HUES48 (cell line): ENCODE data around the gene HEXIM1.
A peak's percentile ranks its signal among the peaks of the same experiment; 100 is the strongest.

Experiments
- H3K27ac ChIP-seq: one replicate; pipeline ENCODE4 v1.7.0; 2013; ENCODE audit warnings: low read depth, low read length, inconsistent platforms
- H3K27me3 ChIP-seq: 2 replicates; pipeline ENCODE4 v1.6.1; 2013; ENCODE audit warnings: mild to moderate bottlenecking, low read length; ENCODE audit not compliant: control insufficient read depth, insufficient read depth
- H3K36me3 ChIP-seq: 2 replicates; pipeline ENCODE4 v1.6.1; 2013; ENCODE audit warnings: low read length; ENCODE audit not compliant: control insufficient read depth, insufficient read depth
- H3K4me1 ChIP-seq: 2 replicates; pipeline ENCODE4 v1.6.1; 2013; ENCODE audit warnings: mild to moderate bottlenecking, low read length; ENCODE audit not compliant: control insufficient read depth, insufficient read depth
- H3K4me3 ChIP-seq: 2 replicates; pipeline ENCODE4 v1.5.1; 2013; ENCODE audit warnings: mild to moderate bottlenecking, low read depth, low read length
- H3K9ac ChIP-seq: 2 replicates; pipeline ENCODE4 v1.6.1; 2013; ENCODE audit warnings: mild to moderate bottlenecking, low read depth, low read length, moderate library complexity
- H3K9me3 ChIP-seq: 2 replicates; pipeline ENCODE4 v1.6.1; 2013; ENCODE audit warnings: low read length; ENCODE audit not compliant: control insufficient read depth, insufficient read depth

Gene HEXIM1

DNA sequence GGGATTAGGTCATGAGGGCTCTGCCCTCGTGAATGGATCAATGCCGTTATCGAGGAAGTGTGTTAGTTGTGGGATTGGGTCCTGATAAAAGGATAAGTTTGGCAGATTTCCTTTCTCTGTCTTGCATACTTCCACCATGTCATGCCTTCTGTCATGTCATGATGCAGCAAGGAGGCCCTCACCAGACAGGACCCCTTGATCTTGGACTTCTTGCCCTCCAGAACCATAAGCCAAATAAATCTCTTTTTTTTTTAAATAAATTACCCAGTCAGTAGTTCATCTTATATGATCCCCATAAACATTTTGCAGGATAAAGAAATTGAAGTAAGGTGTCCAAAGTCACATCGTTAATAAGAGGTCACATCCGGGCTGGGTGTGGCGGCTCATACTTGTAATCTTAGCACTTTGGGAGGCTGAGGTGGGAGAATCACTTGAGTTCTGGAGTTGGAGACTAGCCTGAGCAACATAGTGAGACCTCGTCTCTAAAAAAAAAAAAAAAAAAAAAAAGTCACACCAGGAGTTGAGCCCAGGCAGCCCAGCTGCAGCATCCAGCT lies 38.6 kb downstream of the HEXIM1 start:
- Histone ChIP-seq H3K4me1 (no peaks in the 10 kb centered on the region), H3K27me3 (no peaks in the 10 kb centered on the region), H3K9ac (no peak overlapping the region), H3K4me3 (no peak overlapping the region), H3K9me3 (no peaks in the 10 kb centered on the region), H3K36me3 (no peaks in the 10 kb centered on the region), H3K27ac (no peak overlapping the region)

DNA sequence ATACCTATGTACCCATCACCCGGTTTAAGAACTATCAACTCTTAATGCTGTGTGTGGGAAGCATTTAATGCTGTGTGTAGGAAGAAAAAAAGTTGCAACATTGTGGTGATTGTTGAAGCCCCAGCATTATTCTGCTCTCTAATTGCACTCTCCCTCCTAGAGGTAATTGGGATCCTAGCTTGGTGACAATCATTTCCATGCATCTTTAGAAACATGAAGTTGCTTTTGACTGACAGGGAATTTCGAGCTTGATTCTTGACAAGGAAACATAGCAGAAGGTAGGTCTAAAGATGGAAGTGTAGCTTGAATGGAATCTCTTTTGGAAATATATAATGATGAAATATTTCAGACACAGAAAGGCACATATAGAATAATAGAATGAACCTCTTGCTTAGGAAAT lies 40.7 kb downstream of the HEXIM1 start:
- H3K27ac ChIP-seq, result no peak overlapping the region
- H3K4me3 ChIP-seq, result no peak overlapping the region
- no peaks in the 10 kb centered on the region for H3K36me3 ChIP-seq
- no peaks in the 10 kb centered on the region for H3K27me3 ChIP-seq
- H3K9ac ChIP-seq, result no peak overlapping the region
- H3K4me1 ChIP-seq, result no peaks in the 10 kb centered on the region
- no peaks in the 10 kb centered on the region for H3K9me3 ChIP-seq

DNA sequence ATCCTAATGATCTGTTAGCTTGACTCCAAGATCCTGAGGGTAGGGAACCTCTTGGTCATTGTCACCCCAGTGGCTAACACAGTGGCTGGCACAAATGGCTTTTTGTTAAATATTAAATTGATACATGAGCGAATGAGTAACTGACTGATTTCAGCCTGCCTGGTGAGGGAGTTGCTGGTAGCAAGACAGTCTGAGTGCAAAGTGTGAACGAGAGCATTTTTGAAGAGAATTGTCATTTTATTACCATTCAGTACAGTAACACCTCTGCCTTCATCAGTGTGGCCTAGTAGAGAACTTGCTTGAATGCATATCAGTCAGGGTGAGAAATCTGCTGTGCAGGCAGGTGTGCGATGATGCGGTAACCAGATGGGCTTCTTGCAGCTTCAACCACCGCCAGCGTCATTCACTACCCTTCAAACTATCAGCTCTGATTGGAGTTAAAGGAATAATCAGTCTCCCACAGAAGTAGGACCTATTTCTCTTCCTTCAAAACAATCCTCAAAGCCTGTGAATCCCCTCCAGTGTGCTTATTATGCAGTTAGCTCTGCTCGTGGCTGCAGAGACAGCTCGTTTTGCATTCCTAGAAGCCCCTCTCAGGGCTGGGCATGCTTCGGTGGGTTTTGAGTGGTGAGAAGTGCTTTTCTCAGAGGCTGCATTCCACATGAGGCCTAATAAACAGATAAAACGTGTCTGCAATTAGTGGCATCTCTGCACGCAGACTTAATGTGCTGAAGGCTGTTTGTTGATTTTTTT lies 42.4 kb downstream of the HEXIM1 start:
- no peak overlapping the region for H3K4me3 ChIP-seq
- no peaks in the 10 kb centered on the region for H3K27me3 ChIP-seq
- H3K4me1 ChIP-seq, result no peaks in the 10 kb centered on the region
- no peaks in the 10 kb centered on the region for H3K9me3 ChIP-seq
- H3K36me3 ChIP-seq, result no peaks in the 10 kb centered on the region
- H3K9ac ChIP-seq, result no peak overlapping the region
- no peak overlapping the region for H3K27ac ChIP-seq

DNA sequence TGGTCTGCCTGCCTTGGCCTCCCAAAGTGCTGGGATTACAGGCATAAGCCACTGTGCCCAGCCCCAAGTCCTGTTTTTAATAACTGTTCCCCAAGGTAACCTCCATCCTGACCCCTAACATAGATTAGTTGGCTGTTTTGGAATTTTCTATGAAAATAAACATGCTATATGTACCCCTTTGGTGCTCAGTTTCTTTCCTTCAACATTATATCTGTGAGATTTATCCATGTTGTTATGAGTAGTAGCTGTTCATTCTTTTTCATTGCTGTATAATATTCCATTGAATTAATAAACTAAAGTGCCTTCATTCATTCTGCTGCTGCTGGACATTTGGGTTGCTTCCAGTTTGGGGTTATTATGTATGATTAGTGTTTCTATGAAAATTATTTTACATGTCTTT lies 47.1 kb downstream of the HEXIM1 start:
- Histone ChIP-seq H3K4me1 (peaks cover 7% of the 10 kb centered on the region; the same call in 1 of the 2 replicates), H3K9ac (no peak overlapping the region), H3K27me3 (no peaks in the 10 kb centered on the region), H3K27ac (no peak overlapping the region), H3K4me3 (no peak overlapping the region), H3K9me3 (no peaks in the 10 kb centered on the region), H3K36me3 (no peaks in the 10 kb centered on the region)

DNA sequence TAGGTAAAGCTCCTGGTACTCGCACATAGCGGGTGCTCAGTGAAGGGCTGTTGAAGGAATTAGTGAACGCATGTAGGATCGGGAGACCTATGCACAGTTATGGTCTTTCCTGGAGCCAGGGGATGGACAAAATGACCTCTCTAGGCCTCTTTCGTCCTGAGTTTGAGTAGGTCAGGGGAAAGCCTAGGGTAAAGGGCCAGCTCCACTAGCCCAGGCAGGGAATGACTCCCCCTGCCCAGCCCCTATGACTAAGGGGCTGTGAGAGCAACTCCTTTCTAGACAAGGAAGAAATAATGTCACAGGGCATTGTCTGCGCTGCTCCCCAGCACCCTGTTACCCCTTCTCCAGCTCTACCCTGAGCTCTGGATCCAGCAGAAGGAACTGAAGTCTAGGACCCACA lies 48.8 kb downstream of the HEXIM1 start:
- Histone ChIP-seq H3K36me3 (no peaks in the 10 kb centered on the region), H3K4me1 (peaks cover 7% of the 10 kb centered on the region; the same call in 1 of the 2 replicates), H3K27ac (peak overlapping the region; percentile 64), H3K4me3 (no peak overlapping the region), H3K9ac (no peak overlapping the region), H3K27me3 (no peaks in the 10 kb centered on the region), H3K9me3 (no peaks in the 10 kb centered on the region)

DNA sequence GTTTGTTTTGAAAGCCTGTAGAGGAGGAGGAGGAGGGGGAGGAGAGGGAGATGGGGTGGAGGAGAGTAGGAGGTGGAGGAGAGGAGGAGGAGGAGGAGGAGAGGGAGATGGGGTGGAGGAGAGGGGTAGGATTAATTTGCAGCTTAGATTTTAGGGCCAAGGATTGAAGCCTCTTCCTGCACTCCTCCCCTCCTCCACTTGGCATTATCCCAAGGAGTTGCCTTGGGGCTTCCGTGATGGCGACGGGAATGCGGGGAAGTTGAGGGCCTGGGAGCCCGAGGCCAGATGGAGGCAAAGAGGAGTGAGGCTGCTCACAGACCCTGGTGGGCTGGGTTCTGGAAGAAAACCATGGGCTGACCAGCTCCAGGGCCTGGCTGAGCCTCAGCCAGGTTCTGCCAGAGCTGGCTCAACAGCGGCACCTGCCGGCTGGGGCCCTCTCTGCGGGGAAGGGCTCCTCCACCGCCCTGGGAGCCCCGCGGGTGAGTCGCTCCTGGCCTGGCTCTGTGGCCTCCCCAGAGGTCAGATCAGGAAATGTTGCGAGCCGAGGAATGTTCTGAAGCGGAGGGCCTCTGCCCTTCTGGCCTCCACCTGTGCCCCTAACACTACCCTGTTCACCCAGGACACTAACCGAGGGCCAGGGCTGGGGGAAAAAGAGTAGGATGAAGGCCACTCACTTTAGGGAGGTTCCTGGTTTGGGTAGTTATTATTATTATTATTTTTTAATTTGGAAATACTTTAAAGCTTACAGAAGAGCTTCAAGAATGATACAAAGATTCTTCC lies 49.5 kb downstream of the HEXIM1 start:
- no peaks in the 10 kb centered on the region for H3K36me3 ChIP-seq
- peak overlapping the region; percentile 64 for H3K27ac ChIP-seq
- no peak overlapping the region for H3K9ac ChIP-seq
- H3K4me3 ChIP-seq, result no peak overlapping the region
- H3K27me3 ChIP-seq, result no peaks in the 10 kb centered on the region
- no peaks in the 10 kb centered on the region for H3K9me3 ChIP-seq
- H3K4me1 ChIP-seq, result peaks cover 7% of the 10 kb centered on the region; the same call in 1 of the 2 replicates

DNA sequence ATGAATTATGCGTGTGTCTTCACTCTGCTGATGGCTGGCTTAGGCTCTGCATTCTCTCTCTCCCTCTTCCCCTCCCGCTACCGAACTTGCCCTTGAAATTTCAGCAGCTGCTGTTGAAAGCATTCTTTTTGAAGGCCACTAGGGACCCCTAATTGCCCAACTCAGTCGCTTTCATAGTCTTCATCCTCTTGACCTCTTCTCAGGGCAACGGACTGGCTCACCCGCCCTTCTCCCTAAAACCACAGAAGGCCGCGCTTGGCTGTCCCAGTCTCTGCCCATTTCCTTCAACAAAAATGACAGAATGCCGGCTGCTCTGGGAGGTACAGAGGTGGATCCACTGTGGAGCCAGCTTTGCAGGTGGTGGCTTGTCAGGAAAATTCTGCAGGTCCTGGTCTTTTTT lies 52.4 kb downstream of the HEXIM1 start:
- Histone ChIP-seq H3K9me3 (no peaks in the 10 kb centered on the region), H3K4me1 (peaks cover 7% of the 10 kb centered on the region; the same call in 1 of the 2 replicates), H3K4me3 (no peak overlapping the region), H3K27ac (no peak overlapping the region), H3K27me3 (no peaks in the 10 kb centered on the region), H3K36me3 (no peaks in the 10 kb centered on the region), H3K9ac (no peak overlapping the region)

DNA sequence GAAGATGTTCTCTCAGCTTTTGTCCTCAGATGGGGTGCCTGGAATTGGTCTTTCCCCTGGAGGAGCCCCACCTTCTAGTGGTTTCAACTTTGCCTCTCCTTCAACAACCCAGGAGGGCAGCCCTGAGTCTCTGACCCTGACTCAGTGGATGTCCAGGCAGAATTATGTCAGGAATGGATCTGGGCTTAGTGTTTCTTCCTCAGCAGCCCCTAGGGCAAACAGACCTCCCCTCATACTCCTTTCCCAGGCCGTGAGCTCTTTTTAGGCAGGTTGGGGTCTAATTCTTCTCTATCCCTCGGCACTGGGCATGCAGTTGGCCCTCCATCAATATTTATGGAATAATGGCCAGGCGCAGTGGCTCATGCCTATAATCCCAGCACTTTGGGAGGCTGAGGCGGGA lies 53.2 kb downstream of the HEXIM1 start:
- no peak overlapping the region for H3K27ac ChIP-seq
- no peak overlapping the region for H3K4me3 ChIP-seq
- H3K27me3 ChIP-seq, result no peaks in the 10 kb centered on the region
- H3K4me1 ChIP-seq, result peaks cover 7% of the 10 kb centered on the region; the same call in 1 of the 2 replicates
- H3K9ac ChIP-seq, result no peak overlapping the region
- H3K36me3 ChIP-seq, result no peaks in the 10 kb centered on the region
- H3K9me3 ChIP-seq, result no peaks in the 10 kb centered on the region
